GM12878 (cell line): Measurements from ENCODE around the gene NUP107. TPM values are rescaled to one million over a fixed set of nuclear protein-coding genes. Genes with fewer than 3 reads are reported as not detected.
A peak's percentile ranks its signal among the peaks of the same experiment; 100 is the strongest.

Experiments used
- CEBPZ ChIP-seq: fragments of 150-350 bp; IDR thresholded peaks from 2 replicates; pipeline ENCODE4 v1.6.1; 2016; ENCODE audit warnings: low read depth, low read length
- CHD1 ChIP-seq: IDR thresholded peaks from 2 replicates; pipeline ENCODE4 v1.6.1; 2012; ENCODE audit warnings: low read depth, low read length, improper control_type of control experiment
- EGR1 ChIP-seq, 2 experiments: IDR thresholded peaks; 1 replicate in 1 of 2; 2 replicates in 1 of 2; pipeline ENCODE4 v1.6.1; 2011 to 2012; ENCODE audit warnings: low read depth in 2 of 2, low read length in 2 of 2, borderline replicate concordance in 1 of 2, mild to moderate bottlenecking in 1 of 2, moderate library complexity in 1 of 2
- EP300 ChIP-seq, 2 experiments: fragments of 150-350 bp in 1 of 2; IDR thresholded peaks; 2 replicates each; pipeline ENCODE4 v1.6.1; 2011 to 2012; ENCODE audit warnings: low read depth in 2 of 2, low read length in 2 of 2, borderline replicate concordance in 1 of 2, improper control_type of control experiment in 1 of 2, inconsistent platforms in 1 of 2; ENCODE audit not compliant: control insufficient read depth in 1 of 2
- FOS ChIP-seq: IDR thresholded peaks from 3 replicates; pipeline ENCODE4 v1.6.1; 2011; ENCODE audit warnings: borderline replicate concordance; ENCODE audit not compliant: insufficient read length; ENCODE audit errors: extremely low read depth
- GABPA ChIP-seq: IDR thresholded peaks from 2 replicates; pipeline ENCODE4 v1.6.1; 2014; ENCODE audit warnings: antibody characterized with exemption, low read depth, mild to moderate bottlenecking, inconsistent platforms
- HDAC6 ChIP-seq: fragments of 200-600 bp; sonication (generic); IDR thresholded peaks from one replicate; pipeline ENCODE4 v1.8.0; 2017; ENCODE audit warnings: antibody characterized with exemption; ENCODE audit not compliant: unreplicated experiment
- HSF1 ChIP-seq: fragments of 150-350 bp; IDR thresholded peaks from 2 replicates; pipeline ENCODE4 v1.6.1; 2014; ENCODE audit warnings: mild to moderate bottlenecking, low read depth, low read length
- IKZF2 ChIP-seq, 2 experiments: fragments of 450-650 bp; IDR thresholded peaks; 2 replicates each; pipeline ENCODE4 v1.6.1; 2017; ENCODE audit warnings: mild to moderate bottlenecking in 2 of 2, moderate library complexity in 2 of 2
- IRF4 ChIP-seq: IDR thresholded peaks from 2 replicates; pipeline ENCODE4 v1.6.1; 2011; ENCODE audit warnings: low read depth, low read length
- KAT2A ChIP-seq: conservative IDR thresholded peaks from 2 replicates; pipeline ENCODE4 v1.6.1; 2011; ENCODE audit warnings: low read depth, low read length; ENCODE audit not compliant: control insufficient read depth
- NFIC ChIP-seq: IDR thresholded peaks from 2 replicates; pipeline ENCODE4 v1.6.1; 2012; ENCODE audit warnings: low read depth, mild to moderate bottlenecking, inconsistent platforms, low read length, moderate library complexity
- NR2F1 ChIP-seq: fragments of 450-650 bp; conservative IDR thresholded peaks from 2 replicates; pipeline ENCODE4 v1.6.1; 2017; ENCODE audit warnings: mild to moderate bottlenecking
- NRF1 ChIP-seq: conservative IDR thresholded peaks from 2 replicates; pipeline ENCODE4 v1.6.1; 2011; ENCODE audit warnings: mild to moderate bottlenecking, low read depth, low read length, improper control_type of control experiment
- PAX8 ChIP-seq: fragments of 450-650 bp; IDR thresholded peaks from 2 replicates; pipeline ENCODE4 v1.6.1; 2017; ENCODE audit warnings: mild to moderate bottlenecking, moderate library complexity
- RAD51 ChIP-seq: fragments of 450-650 bp; IDR thresholded peaks from 2 replicates; pipeline ENCODE4 v1.6.1; 2016; ENCODE audit warnings: moderate library complexity, mild to moderate bottlenecking, inconsistent platforms
- RCOR1 ChIP-seq: conservative IDR thresholded peaks from 2 replicates; pipeline ENCODE4 v1.6.1; 2012; ENCODE audit warnings: low read depth, low read length, improper control_type of control experiment
- RELB ChIP-seq: fragments of 450-650 bp; IDR thresholded peaks from 2 replicates; pipeline ENCODE4 v1.6.1; 2017; ENCODE audit warnings: low read depth, mild to moderate bottlenecking, moderate library complexity
- SPI1 ChIP-seq: IDR thresholded peaks from 2 replicates; pipeline ENCODE4 v1.6.1; 2011; ENCODE audit warnings: low read depth, mild to moderate bottlenecking, low read length, moderate library complexity, borderline replicate concordance; ENCODE audit not compliant: insufficient read depth
- SUPT20H ChIP-seq: IDR thresholded peaks from 2 replicates; pipeline ENCODE4 v1.6.1; 2011; ENCODE audit warnings: low read depth, mild to moderate bottlenecking, low read length, moderate library complexity, borderline replicate concordance; ENCODE audit not compliant: control insufficient read depth
- ZBTB33 ChIP-seq: fragments of 450-650 bp; IDR thresholded peaks from 2 replicates; pipeline ENCODE4 v1.6.1; 2017; ENCODE audit warnings: mild to moderate bottlenecking
- ZNF207 ChIP-seq: fragments of 450-650 bp; IDR thresholded peaks from 2 replicates; pipeline ENCODE4 v1.6.1; 2014; ENCODE audit warnings: antibody characterized with exemption, mild to moderate bottlenecking, borderline replicate concordance
- ZNF384 ChIP-seq: IDR thresholded peaks from 2 replicates; pipeline ENCODE4 v1.6.1; 2012; ENCODE audit warnings: low read depth, mild to moderate bottlenecking, low read length, improper control_type of control experiment, borderline replicate concordance
- polyA plus RNA-seq, 11 experiments: library from polyadenylated mRNA; depleted of rRNA in 4 of 11; unstranded in 6 of 11; stranded (reverse) in 5 of 11; fragments of >200 nt; fragmentation: Nextera tagmentation in 4 of 11; fragmentation: Illumina TruSeq in 1 of 11; extraction: Ambion mirVana in 4 of 11; extraction: Trizol in 1 of 11; gene quantifications; 1 replicate in 1 of 11; 2 replicates in 10 of 11; pipeline versions ENCODE4 v1.2.1 to v1.2.3, GENCODE V29; 2011 to 2016; ENCODE audit warnings: inconsistent platforms in 2 of 11, missing spikeins in 2 of 11, low read depth in 1 of 11
- total RNA-seq, 4 experiments: library from RNA; depleted of rRNA in 3 of 4; stranded (reverse); fragments of >200 nt in 3 of 4; fragmentation: Illumina TruSeq in 1 of 4; extraction: Trizol in 1 of 4; gene quantifications; 2 replicates each; pipeline versions ENCODE4 v1.2.1 to v1.2.3, GENCODE V29; 2013 to 2021

Gene NUP107
- total and polyA plus RNA-seq, 10 of the 15 experiments (the other 5 are each of a cell fraction or from before 2014, with no cell fraction given): 73.4 to 132 (median 92.4) TPM

- TF ChIP-seq GABPA (no peak), KAT2A (no peak), ZNF384 (no peak), FOS (no peak), HSF1 (no peak), RAD51 (no peak), ZNF207 (no peak), PAX8 (no peak), HDAC6 (no peak), RCOR1 (no peak), IKZF2 (IDR thresholded peaks at IDR 0.05) (peak; percentile 85 to 87), ZBTB33 (no peak), CEBPZ (no peak), IRF4 (0 out of 2 replicates have a peak, but pooled peaks have one; percentile 43), EP300 (IDR thresholded peaks at IDR 0.05; ENCODE audit: borderline replicate concordance in 1 of 2, control insufficient read depth in 1 of 2, low read depth in 2 of 2, low read length in 2 of 2) (peak in 1 of 2 experiments; percentile 16; a peak in 1 of 4 replicates), EGR1 (IDR thresholded peaks at IDR 0.05; ENCODE audit: borderline replicate concordance in 1 of 2, low read depth in 2 of 2, low read length in 2 of 2) (no peak), NRF1 (no peak), SPI1 (no peak), RELB (peak; percentile 43; the same call in 1 of the 2 replicates), CHD1 (no peak), SUPT20H (no peak), NFIC (peak; percentile 56), NR2F1 (no peak)
These were observed 45.6 kb upstream of the NUP107 start (continued) for GRCh38 chr12:68641138-68641537.
